ENCODE measurements around the gene NGEF. TPM values are rescaled to one million over a fixed set of nuclear protein-coding genes. Genes with fewer than 3 reads are reported as not detected.

The NGEF gene
- total RNA-seq = 0.53 and 6.1 TPM in 2 replicates

- no peak for TF ChIP-seq CTCF (IDR thresholded peaks at IDR 0.05; ENCODE audit: insufficient read depth, low read length, severe bottlenecking)
- H3K27me3 ChIP-seq (ENCODE audit: control insufficient read depth, insufficient read depth, low read length) = peaks cover 4% of the 10 kb centered on the region
- H3K4me3 ChIP-seq (ENCODE audit: low read depth, low read length) = no peak within 1 kb of the TSS
- no peak for FAIRE-seq
- no peaks in the 10 kb centered on the region for H3K36me3 ChIP-seq (ENCODE audit: control insufficient read depth, insufficient read depth, low read length)
- no peak for DNase-seq (ENCODE audit: low read depth)
These were observed at the start of gene NGEF for GRCh38 chr2:233013027-233013461. Gene NGEF, minus strand, starts transcription at chr2:233013256. Its CDS starts 38,366 bp downstream, at chr2:232974890.

GRCh38 chr2:233062451-233062850 lies 49.4 kb upstream of the NGEF start:
- Histone ChIP-seq H3K4me3 (ENCODE audit: low read depth, low read length) (no peak overlapping the region), H3K36me3 (ENCODE audit: control insufficient read depth, insufficient read depth, low read length) (no peaks in the 10 kb centered on the region), H3K27me3 (ENCODE audit: control insufficient read depth, insufficient read depth, low read length) (peaks cover 4% of the 10 kb centered on the region)
- DNase-seq (ENCODE audit: low read depth) = no peak
- TF ChIP-seq CTCF (IDR thresholded peaks at IDR 0.05; ENCODE audit: insufficient read depth, low read length, severe bottlenecking) = no peak
- FAIRE-seq = no peak

- Histone ChIP-seq H3K36me3 (ENCODE audit: control insufficient read depth, insufficient read depth, low read length) (no peaks in the 10 kb centered on the region), H3K27me3 (ENCODE audit: control insufficient read depth, insufficient read depth, low read length) (peaks cover 4% of the 10 kb centered on the region), H3K4me3 (ENCODE audit: low read depth, low read length) (no peak overlapping the region)
- DNase-seq (ENCODE audit: low read depth) (no peak), FAIRE-seq (no peak)
- TF ChIP-seq CTCF (IDR thresholded peaks at IDR 0.05; ENCODE audit: insufficient read depth, low read length, severe bottlenecking) = no peak
These were observed 48.8 kb upstream of the NGEF start for GRCh38 chr2:233061591-233062450.

GRCh38 chr2:233060980-233061590 lies 48.0 kb upstream of the NGEF start:
- H3K36me3 ChIP-seq (ENCODE audit: control insufficient read depth, insufficient read depth, low read length) = no peaks in the 10 kb centered on the region
- peaks cover 4% of the 10 kb centered on the region for H3K27me3 ChIP-seq (ENCODE audit: control insufficient read depth, insufficient read depth, low read length)
- FAIRE-seq = no peak
- no peak for DNase-seq (ENCODE audit: low read depth)
- H3K4me3 ChIP-seq (ENCODE audit: low read depth, low read length) = no peak overlapping the region
- no peak for TF ChIP-seq CTCF (IDR thresholded peaks at IDR 0.05; ENCODE audit: insufficient read depth, low read length, severe bottlenecking)

- Histone ChIP-seq H3K36me3 (ENCODE audit: control insufficient read depth, insufficient read depth, low read length) (no peaks in the 10 kb centered on the region), H3K4me3 (ENCODE audit: low read depth, low read length) (no peak overlapping the region), H3K27me3 (ENCODE audit: control insufficient read depth, insufficient read depth, low read length) (peaks cover 4% of the 10 kb centered on the region)
- TF ChIP-seq CTCF (IDR thresholded peaks at IDR 0.05; ENCODE audit: insufficient read depth, low read length, severe bottlenecking) = no peak
- DNase-seq (ENCODE audit: low read depth) = no peak
- FAIRE-seq = no peak
These were observed 47.5 kb upstream of the NGEF start for GRCh38 chr2:233060501-233060979.
